Uterus (tissue), 2 donors: ENCODE data around the gene MORN3.

Experiments used
- POLR2A ChIP-seq, 2 donors: fragments of 450-650 bp; IDR thresholded peaks; one replicate each; pipeline ENCODE4 v1.6.1; 2016; ENCODE audit warnings: antibody characterized with exemption in 2 of 2, mild to moderate bottlenecking in 1 of 2, moderate library complexity in 1 of 2
- TF ChIP-seq, protein P1 (sequence below), 4 experiments: fragments of 200-600 bp in 2 of 4; fragments of 450-650 bp in 2 of 4; sonication (generic) in 2 of 4; IDR thresholded peaks; one replicate each; pipeline ENCODE4 v1.5.1; 2016 to 2019; ENCODE audit warnings: antibody characterized with exemption in 4 of 4, mild to moderate bottlenecking in 2 of 4, moderate library complexity in 1 of 4

DNA sequence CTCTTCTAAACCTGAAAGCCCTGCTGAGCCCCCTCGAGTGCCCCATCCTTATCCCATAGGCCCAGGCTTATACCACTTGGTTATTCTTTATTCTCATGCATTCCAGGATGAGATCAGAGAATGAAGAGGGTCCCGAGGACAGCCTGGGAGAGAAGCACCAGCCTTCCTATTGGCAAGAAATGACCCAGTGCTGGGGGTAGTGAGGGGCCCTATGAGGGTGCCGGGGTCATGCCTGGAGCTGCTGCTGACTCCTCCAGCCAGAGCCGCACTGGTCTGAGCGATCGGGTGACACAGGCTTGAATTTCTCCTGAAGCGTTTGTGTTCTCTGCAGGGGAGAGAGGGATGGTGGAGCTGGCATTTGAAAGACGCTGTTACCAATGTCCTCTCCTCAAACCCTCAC lies 18.1 kb downstream of the MORN3 start:
- TF ChIP-seq, protein P1, sequence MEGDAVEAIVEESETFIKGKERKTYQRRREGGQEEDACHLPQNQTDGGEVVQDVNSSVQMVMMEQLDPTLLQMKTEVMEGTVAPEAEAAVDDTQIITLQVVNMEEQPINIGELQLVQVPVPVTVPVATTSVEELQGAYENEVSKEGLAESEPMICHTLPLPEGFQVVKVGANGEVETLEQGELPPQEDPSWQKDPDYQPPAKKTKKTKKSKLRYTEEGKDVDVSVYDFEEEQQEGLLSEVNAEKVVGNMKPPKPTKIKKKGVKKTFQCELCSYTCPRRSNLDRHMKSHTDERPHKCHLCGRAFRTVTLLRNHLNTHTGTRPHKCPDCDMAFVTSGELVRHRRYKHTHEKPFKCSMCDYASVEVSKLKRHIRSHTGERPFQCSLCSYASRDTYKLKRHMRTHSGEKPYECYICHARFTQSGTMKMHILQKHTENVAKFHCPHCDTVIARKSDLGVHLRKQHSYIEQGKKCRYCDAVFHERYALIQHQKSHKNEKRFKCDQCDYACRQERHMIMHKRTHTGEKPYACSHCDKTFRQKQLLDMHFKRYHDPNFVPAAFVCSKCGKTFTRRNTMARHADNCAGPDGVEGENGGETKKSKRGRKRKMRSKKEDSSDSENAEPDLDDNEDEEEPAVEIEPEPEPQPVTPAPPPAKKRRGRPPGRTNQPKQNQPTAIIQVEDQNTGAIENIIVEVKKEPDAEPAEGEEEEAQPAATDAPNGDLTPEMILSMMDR (IDR thresholded peaks at IDR 0.05), result no peak
- no peak for TF ChIP-seq POLR2A (IDR thresholded peaks at IDR 0.05)
